Activated CD4-positive, alpha-beta T cell treated with anti-CD3 and anti-CD28 coated beads for 24 hours (primary cell): ENCODE results near the gene LRRC75B.
"Not testable (repeated sequence)": the region's sequence is repeated elsewhere in the genome, so short reads cannot be mapped to it uniquely, and the experiment has no call there.

Experiments
- DNase-seq, 2 donors: peaks; one replicate each; pipeline ENCODE4 v3.0.0-alpha.2; 2020; ENCODE audit warnings: low read depth in 2 of 2

Gene LRRC75B

DNA sequence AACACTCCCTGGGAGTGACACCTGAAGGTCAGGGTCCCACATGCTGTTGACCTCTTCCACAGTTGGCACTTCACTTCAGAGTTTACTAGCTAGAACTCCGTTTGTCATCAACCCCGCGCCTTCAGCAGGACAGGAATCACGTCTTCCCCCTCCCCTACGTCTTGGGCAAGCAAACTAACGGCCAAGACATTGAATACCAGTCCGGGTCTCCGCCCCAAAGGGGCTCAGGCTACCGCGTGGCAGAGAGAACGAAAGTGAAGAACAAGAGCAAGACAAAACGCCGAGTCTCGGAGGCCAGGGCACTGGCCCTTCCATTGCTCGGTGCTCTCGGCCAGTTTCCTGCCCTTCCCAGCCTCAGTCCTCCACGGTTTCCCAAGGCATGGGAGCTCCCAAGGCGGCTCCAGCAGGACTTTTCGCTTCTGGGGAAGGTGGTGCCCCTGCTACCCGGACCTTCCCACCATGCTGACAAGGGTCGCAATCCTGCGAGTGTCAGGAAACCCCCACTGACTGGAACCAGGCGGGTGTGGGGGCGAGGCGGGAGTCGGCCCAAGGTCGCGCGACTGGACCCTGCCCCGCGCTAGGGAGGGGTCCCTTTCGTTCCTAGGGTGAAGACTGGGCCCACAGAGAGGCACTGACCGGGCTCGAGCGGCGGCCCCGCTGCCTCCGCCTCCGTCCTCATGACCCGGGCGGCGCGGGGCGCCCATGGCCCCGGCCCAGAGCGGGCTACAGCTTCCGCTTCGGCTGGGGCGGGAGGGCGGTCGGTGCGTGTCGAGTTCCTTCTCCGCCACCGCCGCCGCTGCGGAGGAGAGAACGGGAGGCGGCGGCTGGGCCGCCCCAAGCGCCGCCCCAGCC lies 38.3 kb downstream of the LRRC75B start, which contains the start of gene GUCD1:
Gene GUCD1 (minus strand): TSS at position 826 of the 852 bp plus-strand sequence. CDS start 147 bp downstream, at position 679.
- DNase-seq: peak in 1 of 2 donors; percentile 12

DNA sequence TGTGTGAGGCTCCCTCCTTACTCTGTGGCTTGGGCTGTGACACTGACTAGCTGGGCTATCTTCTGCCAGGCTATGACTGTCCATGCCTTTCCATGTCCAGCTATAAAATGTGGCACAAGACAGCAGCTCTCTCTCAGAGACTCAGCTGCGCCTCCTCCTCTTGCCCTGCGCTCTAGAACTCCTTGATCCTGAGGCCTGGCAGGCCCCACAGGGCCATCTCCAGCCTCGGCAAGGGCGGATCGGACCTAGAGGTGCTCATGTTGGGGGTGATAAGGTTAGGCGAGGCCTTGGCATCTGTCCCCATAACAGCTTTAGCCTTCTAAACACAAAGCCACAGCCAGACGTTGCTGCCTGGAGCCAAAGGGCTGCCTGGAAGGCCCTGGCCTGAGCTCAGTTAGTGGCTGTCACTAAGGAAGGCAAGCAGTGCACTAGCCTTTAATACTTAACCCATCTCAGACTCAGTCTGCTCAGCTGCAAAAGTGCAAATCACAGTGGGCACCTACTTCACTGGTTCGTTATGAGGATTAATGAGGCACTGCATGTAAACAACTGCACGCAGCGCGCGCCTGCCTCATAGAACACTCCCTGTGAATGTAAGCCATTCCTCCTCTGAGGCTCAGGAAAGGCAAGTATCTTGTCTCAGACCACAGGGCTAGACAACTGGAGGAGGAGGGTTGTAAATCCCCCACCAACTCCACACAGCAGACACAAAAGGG lies 39.1 kb downstream of the LRRC75B start:
- no peak for DNase-seq

DNA sequence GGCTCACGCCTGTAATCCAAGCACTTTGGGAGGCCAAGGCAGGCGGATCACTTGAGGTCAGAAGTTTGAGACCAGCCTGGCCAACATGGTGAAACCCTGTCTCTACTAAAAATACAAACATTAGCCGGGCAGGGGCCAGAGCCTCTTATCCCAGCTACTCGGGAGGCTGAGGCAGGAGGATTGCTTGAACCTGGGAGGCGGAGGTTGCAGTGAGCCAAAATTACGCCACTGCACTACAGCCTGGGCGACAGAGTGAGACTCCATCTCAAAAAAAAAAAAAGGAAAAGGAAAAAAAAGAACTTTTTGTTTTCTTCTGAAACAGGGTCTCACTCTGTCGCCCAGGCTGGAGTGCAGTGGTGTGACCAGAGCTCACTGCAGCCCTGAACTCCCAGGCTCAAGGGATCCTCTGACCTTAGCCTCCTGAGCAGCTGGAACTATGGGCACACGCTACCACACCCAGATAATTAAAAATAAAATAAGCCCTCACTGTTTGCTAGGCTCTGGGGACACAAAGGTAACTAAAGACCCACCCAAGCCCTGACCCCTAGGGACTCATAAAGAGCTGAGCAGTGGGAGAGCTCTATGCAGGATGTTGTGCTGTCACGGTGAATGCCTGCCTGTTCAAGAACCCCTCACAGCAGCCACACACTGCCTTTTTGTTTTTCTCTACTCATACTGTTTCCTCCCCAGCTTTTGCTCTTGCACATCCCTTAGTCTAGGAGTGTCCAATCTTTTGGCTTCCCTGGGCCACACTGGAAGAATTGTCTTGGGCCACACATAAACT lies 40.2 kb downstream of the LRRC75B start:
- DNase-seq: not testable (repeated sequence)

DNA sequence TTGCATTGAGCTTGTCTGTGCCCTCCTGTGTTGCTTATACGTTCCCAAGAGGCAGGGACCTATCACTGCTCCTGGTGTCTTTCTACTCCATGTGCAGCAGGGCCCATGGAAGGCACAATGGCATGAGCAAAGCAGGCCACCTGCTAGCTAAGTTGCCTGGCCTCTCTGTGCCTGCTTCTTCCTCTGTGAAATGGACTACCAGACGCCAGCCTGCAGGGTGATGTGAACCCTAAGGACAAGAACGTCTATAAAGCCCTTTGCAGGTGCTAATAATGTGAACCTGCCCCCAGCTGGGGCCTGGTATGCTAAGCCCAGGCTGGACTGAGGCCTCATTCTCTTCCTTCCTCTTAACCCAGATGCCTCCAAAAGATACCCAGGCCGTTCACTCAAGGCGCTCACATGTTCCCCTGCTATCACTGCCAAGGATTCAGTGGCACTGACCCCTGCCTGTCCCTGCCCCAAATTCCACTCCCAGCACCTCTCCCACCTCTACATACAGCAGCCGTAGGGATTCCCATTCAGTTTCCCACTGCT lies 41.9 kb downstream of the LRRC75B start:
- DNase-seq: no peak

DNA sequence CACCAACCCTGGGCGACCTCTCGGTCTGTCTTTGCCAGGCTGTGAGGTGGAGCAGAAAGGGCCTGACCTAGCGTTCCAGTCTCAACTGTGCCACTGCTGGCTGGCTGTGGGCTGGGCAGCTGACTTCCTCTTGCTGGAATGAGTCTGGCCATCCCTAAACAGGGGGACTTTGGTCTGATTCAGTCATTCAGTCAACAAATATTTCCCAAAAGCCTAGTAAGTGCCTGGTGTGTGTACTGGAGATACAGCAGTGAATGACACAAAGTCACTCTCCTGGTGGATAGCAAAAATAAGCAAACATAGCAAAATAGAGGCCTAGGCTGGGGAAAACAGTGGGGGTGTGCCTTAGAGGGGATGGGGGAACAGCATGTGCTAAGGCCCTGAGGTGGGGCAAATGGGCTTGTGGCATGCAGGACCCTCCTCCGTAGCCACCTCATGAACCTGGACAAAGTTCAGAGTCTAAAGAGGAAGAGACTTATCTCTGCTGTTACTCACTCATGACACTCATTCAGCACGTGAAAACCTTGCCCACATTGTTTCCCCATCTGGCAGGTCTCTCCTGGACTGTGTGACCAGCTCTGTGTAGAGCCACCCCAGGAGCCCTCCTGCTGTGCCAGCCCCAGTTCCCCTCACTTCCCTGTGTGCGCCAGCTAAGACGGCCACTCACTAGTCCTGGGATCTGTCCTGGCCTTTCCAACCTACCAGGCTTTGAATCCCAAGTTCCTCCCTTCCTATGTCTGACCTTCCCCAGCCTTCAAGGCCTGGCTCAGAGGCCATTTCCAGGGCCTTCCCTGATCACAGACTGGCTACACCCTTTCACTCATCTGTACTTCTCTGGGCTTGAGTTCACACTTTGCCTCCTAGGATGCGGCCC lies 42.6 kb downstream of the LRRC75B start:
- no peak for DNase-seq

DNA sequence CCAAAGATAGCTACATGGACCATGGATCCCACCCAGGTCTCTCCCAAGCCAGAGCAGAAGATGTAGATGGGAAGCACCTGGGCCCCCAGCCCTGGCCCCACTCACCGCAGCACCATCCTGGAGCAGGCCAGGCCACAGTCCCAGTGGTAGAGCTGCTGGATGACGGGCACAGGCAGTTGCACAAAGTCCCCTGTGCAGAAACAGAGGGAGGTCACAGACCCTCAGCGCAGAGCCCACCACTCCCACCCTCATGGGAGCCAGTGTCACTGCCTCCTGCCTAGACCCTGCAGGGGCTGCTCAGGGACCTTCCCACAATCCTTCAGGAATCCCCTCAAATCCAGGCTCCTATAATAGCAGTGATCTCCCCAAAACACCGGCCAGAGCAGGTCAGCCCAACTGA lies 44.1 kb downstream of the LRRC75B start:
- DNase-seq: no peak

DNA sequence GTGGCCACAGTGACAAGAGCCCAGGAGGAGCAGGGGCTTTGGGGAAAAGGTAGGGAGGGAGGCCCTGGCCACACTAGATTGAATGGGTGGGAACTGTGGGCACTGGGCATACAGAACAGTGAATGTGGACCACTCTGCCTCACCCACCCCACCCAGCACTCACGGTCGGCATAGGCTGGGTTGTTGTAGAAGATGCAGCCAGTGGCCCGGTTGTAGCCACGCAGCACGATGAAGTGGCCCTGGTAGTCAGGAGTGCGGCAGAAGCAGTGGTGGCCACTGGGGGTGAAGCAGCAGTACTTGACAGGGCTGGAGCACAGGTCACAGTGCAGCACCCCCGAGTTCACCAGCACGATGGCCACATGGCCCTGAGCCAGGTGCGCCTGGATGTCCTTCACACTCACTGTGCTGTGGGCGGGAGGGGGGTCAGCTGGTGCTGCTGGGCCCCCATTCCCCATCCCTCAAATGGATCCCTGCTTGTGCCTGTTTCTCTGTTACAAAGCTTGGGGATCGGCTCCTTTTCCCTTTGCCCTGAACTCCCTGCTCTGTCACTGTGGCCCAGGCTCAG lies 49.1 kb downstream of the LRRC75B start:
- no peak for DNase-seq

DNA sequence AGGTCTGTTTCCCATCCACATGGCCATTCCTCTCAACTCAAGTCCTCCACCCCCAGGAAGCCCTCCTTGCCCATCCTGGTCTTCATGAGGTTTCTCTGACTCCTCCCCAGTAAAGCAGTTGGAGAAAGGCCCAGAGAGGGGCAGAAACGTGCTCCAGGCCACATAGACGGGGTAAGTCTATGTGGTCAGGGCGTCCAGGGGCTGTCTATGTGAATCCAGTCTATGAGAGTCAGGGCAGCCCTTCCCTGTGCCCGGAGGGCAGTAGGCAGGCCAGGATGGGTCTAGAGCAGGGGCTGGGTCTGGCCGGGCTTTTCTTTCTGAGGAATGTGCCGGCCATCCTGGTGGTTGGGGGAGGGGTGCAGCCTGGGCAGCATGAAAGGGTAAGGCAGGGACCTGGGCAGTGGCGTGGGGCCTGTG lies 49.7 kb downstream of the LRRC75B start:
- no peak for DNase-seq

DNA sequence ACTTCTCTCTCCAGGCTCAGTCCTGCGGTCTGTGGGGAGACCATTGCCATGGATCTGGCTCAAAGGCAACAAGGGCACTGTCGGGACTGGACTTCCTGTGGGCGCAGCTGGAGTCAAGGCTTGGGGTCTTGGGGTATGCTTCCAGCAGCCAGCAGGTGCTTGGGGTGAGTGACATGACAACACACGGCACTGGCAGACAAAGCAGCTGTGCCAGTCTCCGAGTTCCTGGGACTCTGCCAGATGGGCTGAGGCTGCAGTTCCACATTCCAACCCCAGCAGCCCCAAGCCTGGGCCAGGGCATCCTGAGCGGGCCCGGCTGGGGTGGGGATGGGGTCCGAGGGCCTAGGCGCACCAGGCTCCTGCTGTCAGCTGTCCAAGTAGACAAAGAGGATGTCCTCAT lies 50.2 kb downstream of the LRRC75B start:
- no peak for DNase-seq

DNA sequence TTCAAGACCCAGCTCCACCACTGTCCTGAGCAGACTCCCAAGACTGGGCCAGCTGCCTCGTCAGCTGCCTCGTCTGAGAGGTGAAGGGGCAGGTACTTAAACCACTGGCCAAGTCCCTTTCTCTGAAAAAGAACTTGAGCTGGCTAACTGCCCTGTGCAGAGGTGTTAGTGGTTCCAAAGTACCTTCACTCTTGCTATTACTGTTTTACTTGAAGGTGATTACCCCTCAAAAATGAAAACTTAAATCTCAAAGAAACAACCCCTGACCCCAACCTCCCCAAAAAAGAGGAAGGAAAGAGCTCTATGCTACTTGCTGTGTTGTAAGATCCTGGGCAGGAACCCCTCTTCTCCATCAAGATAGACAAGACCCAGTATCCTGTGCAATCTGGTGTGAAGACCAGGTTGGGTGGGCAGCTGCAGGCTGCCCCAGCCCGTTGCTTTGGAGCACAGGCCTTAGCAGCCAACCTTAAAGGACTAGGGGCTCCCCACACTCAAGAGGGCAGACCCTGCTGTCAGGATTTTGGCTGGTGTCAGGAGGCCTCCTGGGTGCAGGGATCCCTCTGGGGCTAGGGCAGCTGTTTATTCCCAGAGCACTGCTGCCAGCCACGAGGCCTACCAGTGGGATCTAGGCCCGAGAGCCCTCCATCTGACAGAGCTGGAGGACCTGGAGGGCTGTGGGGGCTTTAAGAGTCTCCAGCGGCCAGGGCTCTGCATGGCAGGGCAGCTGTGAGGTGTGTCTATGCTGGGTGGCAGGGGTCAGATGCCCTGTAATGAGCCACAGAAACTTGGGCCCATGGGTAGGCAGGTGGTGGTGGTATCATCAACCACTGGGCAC lies 51.0 kb downstream of the LRRC75B start:
- no peak for DNase-seq

DNA sequence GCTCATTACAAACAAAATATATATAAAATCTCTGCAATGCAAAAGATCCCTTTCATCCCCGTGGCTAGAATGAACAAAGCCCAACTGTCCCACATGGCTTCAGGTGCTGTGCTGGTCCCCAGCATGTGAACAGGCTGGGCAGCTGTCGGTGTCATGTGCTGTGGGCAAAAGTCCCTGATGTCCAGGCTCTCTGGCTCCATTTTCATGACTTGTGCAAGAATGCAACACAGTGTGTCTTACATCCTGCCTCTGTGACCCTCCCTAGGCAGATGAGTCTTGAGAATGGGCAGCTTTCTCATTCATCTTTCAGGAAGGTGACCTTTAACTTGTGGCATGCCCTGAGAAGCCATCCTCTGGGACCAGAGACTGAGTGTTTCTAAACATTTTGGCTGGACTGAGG lies 52.4 kb downstream of the LRRC75B start:
- no peak for DNase-seq

DNA sequence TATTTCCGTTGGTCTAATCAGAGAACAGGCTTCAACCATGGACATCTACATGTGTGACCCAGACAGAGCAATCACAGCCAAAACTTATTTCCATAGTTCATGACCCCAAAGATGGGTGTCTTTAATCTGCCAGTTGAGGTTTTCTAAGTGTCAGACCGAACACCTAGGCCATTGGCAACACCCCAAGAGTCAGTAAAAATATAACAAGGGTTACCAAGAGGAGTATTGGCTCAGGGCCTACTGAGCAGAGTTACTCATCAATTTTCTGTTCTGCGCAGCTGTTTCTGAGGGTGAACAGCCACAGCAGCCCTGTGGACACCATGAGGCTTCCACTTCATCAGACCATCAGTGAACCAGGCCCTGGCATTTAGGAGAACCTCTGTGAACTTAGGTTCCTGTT lies 56.8 kb downstream of the LRRC75B start:
- no peak for DNase-seq
